COLO668 (cell line): ENCODE data around the gene HPSE2.
"Not testable (repeated sequence)": the region's sequence is repeated elsewhere in the genome, so short reads cannot be mapped to it uniquely, and the experiment has no call there.

Experiments
- DNase-seq: peaks from one replicate; lab custom pipeline; 2025; ENCODE audit not compliant: unreplicated experiment; lab: John Stamatoyannopoulos, UW

Gene HPSE2

GRCh38 chr10:98577168-98577567, 658.5 kb downstream of the HPSE2 start:
- DNase-seq: no peak

- DNase-seq: no peak
Observed at GRCh38 chr10:98576096-98576495, 659.6 kb downstream of the HPSE2 start.

- DNase-seq: no peak
Observed at GRCh38 chr10:98572594-98572993, 663.1 kb downstream of the HPSE2 start.

- no peak for DNase-seq
Observed at GRCh38 chr10:98570834-98571233, 664.8 kb downstream of the HPSE2 start.

GRCh38 chr10:98569853-98570252, 665.8 kb downstream of the HPSE2 start:
- no peak for DNase-seq

- no peak for DNase-seq
Observed at GRCh38 chr10:98568551-98568950, 667.1 kb downstream of the HPSE2 start.

- no peak for DNase-seq
Observed at GRCh38 chr10:98567391-98568133, 668.1 kb downstream of the HPSE2 start.

- DNase-seq: no peak
Observed at GRCh38 chr10:98563811-98564210, 671.8 kb downstream of the HPSE2 start.

- no peak for DNase-seq
Observed at GRCh38 chr10:98560565-98560964, 675.1 kb downstream of the HPSE2 start.

- DNase-seq: no peak
Observed at GRCh38 chr10:98556061-98556460, 679.6 kb downstream of the HPSE2 start.

GRCh38 chr10:98555021-98555619, 680.5 kb downstream of the HPSE2 start:
- peak; percentile 51 for DNase-seq

- not testable (repeated sequence) for DNase-seq
Observed at GRCh38 chr10:98541561-98541960, 694.1 kb downstream of the HPSE2 start.

- DNase-seq: no peak
Observed at GRCh38 chr10:98539578-98539977, 696.1 kb downstream of the HPSE2 start.

GRCh38 chr10:98538472-98538871, 697.2 kb downstream of the HPSE2 start:
- no peak for DNase-seq

- DNase-seq: peak; percentile 1
Observed at GRCh38 chr10:98536551-98536950, 699.1 kb downstream of the HPSE2 start.

GRCh38 chr10:98533746-98534445, 701.8 kb downstream of the HPSE2 start:
- DNase-seq: no peak

- no peak for DNase-seq
Observed at GRCh38 chr10:98533241-98533640, 702.4 kb downstream of the HPSE2 start.

- no peak for DNase-seq
Observed at GRCh38 chr10:98528805-98529183, 706.9 kb downstream of the HPSE2 start.

- no peak for DNase-seq
Observed at GRCh38 chr10:98528166-98528804, 707.4 kb downstream of the HPSE2 start.

- DNase-seq: no peak
Observed at GRCh38 chr10:98525969-98526368, 709.7 kb downstream of the HPSE2 start.

- no peak for DNase-seq
Observed at GRCh38 chr10:98524124-98524523, 711.5 kb downstream of the HPSE2 start.

GRCh38 chr10:98519841-98520240, 715.8 kb downstream of the HPSE2 start:
- no peak for DNase-seq
